Breast epithelium (tissue), 3 donors: ENCODE data around the gene ARHGEF1.

Source experiments
- CTCF ChIP-seq, 3 donors: fragments of 450-650 bp; IDR thresholded peaks; one replicate each; pipeline ENCODE4 v1.5.1; 2016 to 2017; ENCODE audit warnings: antibody characterized with exemption in 3 of 3, mild to moderate bottlenecking in 3 of 3, moderate library complexity in 3 of 3
- POLR2A ChIP-seq: fragments of 450-650 bp; IDR thresholded peaks from one replicate; pipeline ENCODE4 v1.6.1; 2016; ENCODE audit warnings: antibody characterized with exemption, mild to moderate bottlenecking, moderate library complexity
- POLR2AphosphoS5 ChIP-seq, 3 donors: sonication (generic); formaldehyde crosslinking; IDR thresholded peaks; one replicate each; pipeline ENCODE4 v1.6.1; 2017; ENCODE audit warnings: antibody characterized with exemption in 3 of 3

DNA sequence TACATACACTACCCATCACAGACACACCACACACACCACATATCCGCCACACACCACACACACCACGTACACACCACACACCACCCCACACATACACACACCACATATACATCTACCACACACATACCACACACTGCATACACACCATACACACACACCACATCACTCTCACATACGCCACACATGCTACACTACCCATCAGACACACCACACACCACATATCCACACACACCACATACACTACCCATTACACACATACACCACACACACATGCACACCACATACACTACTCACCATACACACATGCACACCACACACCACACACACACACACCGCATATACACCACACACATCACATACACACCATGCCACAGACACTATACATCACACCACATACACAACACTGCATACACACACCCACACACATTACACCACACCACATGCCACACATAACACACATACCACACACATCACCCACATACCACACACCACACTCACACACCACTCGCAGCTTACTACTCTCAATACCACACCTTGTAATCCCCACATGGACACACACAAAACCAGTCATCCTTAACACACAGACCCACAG is 35.8 kb downstream of the ARHGEF1 start:
- no peak for TF ChIP-seq CTCF (IDR thresholded peaks at IDR 0.05)
- no peak for TF ChIP-seq POLR2A
- no peak for TF ChIP-seq POLR2AphosphoS5 (IDR thresholded peaks at IDR 0.05)
